Body of pancreas (tissue), 4 donors: ENCODE measurements around the gene LCN12.

Experiments used
- CTCF ChIP-seq, 7 experiments: fragments of 450-650 bp in 4 of 7; fragments of 200-600 bp in 3 of 7; sonication (generic) in 3 of 7; IDR thresholded peaks; one replicate each; pipeline ENCODE4 v1.5.1; 2016 to 2019; ENCODE audit warnings: antibody characterized with exemption in 7 of 7
- POLR2A ChIP-seq, 3 donors: fragments of 450-650 bp; IDR thresholded peaks; one replicate each; pipeline ENCODE4 v1.6.1; 2016; ENCODE audit warnings: antibody characterized with exemption in 3 of 3, mild to moderate bottlenecking in 2 of 3

GRCh38 chr9:136926749-136927148 is 25.3 kb upstream of the LCN12 start:
- TF ChIP-seq CTCF (IDR thresholded peaks at IDR 0.05), result no peak
- no peak for TF ChIP-seq POLR2A (IDR thresholded peaks at IDR 0.05)
